Measurements from ENCODE around the gene SLC39A1.

GRCh38 chr1:153921803-153922075, 41.6 kb downstream of the SLC39A1 start:
- TF ChIP-seq CTCF (IDR thresholded peaks at IDR 0.05; ENCODE audit: insufficient read depth, low read length) = no peak
- TF ChIP-seq REST (IDR thresholded peaks at IDR 0.05; ENCODE audit: insufficient replicate concordance, low read depth) = no peak

Data from HL-60 (cell line).